NCI-H510A (cell line): ENCODE measurements around the gene FDPS.
"Not testable (repeated sequence)": the region's sequence is repeated elsewhere in the genome, so short reads cannot be mapped to it uniquely, and the experiment has no call there.

Experiments used
- DNase-seq: peaks from one replicate; lab custom pipeline; 2025; lab: John Stamatoyannopoulos, UW

Gene FDPS

DNA sequence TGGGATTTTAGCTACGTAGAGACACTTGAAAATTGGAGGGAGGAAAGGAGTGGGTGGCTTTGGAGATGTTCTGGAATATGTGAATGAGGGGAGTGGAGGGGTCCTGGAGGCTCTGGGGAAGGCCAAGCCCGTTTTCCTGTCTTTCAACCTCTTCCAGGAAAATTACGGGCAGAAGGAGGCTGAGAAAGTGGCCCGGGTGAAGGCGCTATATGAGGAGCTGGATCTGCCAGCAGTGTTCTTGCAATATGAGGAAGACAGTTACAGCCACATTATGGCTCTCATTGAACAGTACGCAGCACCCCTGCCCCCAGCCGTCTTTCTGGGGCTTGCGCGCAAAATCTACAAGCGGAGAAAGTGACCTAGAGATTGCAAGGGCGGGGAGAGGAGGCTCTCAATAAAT lies 11.6 kb downstream of the FDPS start:
- no peak for DNase-seq

DNA sequence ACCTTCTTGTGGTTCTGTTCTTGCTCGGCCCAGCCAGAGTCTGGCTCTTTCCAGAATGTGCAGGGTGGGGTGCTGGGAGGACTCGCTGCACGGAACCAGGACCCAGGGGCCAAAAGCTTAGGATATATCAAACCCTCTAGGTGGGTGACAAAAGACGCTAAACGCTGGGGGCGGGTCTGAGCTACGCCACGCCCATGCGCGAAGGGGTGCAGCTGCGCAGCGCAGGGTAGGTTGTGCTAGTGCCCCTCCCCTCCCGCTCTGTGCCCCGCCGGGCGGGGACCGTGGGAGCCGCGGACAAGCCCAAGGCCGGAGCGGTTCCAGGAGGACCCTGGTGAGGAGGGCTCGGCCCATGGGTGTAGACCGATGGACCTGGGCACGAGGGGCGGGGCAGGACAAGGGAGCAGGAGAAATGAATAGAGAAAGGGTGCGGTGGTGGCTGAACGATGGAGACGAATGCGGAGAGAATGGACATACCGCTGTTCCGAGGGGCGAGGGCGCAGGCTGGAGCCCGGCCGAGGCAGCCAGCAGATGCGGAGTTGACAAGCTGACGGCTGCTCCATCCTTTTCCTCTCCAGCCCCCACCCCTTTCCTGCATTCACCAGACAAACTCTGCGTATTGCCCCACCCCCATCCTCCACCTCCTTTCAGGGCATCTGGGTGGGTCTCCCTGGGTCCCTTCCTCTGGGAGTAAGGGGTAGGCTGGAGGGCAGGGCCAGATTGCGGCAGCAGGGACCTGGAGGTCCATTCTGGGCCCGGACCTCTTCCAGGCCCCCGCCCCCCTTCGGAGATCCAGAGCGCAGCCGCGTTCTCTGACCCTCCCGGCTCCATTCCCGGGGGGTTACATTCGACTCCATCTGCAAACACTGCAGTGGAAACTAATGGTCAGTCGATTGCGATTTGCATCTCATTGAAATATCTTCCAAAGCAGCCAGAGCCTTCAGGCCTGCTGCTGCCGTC lies 12.3 kb downstream of the FDPS start, which contains the start of gene RUSC1:
Gene RUSC1 (plus strand): TSS at position 234 of the 957 bp plus-strand sequence. CDS start 880 bp downstream, outside the sequence.
- DNase-seq: no peak

DNA sequence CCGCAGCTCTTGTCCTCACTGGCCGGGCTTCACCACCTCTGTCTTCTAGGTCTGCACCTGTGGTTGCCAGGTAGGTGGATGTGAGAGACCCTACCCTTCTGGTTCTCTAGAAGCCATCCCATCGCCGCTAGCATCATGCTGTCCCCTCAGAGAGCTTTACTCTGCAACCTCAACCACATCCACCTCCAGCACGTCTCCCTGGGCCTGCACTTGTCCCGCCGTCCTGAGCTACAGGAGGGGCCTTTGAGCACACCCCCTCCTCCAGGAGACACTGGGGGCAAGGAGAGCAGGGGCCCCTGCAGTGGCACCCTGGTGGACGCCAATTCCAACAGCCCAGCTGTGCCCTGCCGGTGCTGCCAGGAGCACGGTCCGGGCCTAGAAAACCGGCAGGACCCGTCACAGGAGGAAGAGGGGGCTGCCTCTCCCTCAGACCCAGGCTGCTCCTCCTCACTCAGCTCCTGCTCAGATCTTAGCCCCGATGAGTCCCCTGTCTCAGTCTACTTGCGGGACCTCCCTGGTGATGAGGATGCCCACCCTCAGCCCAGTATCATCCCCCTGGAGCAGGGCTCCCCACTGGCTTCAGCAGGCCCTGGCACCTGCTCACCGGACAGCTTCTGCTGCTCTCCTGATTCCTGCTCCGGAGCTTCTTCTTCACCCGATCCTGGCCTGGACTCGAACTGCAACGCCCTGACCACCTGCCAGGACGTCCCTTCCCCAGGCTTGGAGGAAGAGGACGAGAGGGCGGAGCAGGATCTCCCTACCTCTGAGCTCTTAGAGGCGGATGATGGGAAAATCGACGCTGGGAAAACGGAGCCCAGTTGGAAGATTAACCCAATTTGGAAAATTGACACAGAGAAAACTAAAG lies 13.2 kb downstream of the FDPS start:
- DNase-seq: no peak

DNA sequence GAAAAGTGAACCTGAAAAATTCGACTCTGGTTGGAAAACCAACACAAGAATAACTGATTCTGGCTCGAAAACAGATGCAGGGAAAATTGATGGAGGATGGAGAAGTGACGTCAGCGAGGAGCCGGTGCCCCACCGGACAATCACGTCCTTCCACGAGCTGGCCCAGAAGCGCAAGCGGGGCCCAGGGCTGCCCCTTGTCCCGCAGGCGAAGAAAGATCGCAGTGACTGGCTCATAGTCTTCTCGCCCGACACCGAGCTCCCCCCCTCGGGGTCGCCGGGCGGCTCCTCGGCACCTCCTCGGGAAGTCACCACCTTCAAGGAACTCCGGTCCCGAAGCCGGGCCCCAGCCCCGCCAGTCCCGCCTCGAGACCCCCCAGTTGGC lies 13.9 kb downstream of the FDPS start:
- DNase-seq: no peak

DNA sequence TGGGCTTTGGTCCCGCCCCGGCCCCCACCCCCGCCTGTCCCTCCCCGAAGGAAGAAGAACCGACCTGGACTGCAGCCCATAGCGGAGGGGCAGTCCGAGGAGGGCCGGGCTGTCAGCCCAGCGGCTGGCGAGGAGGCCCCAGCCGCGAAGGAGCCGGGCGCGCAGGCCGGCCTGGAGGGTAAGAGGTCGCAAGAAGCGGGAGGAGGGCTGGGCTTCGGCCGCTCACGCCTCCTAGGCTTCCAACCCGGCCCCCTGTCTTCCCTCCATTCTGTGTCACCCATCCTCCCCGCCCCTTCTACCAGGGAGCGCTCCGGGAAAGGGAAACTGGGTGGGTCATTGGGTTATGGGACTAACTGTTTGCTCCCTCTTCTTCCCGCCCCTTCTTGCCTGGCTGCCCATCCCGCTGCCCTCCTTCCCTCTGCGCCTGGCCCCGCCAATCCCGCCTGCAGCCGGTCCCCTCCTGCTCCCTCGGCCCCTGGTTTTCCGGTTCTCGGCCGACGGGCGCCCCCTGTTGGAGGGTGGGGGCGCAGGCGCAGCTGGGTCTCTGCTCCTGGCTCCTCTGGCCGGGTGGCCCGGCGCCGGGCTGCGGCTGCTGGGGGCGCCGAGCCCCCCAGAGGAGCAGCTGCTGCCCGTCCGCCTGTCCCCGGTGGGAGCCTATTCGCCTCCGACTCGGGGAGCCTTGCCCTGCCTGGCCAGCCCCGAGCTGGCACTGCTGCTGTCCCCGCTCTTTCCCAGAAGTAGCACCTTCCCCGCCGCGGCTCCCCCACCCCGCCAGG lies 14.5 kb downstream of the FDPS start:
- peak; percentile 93 for DNase-seq

DNA sequence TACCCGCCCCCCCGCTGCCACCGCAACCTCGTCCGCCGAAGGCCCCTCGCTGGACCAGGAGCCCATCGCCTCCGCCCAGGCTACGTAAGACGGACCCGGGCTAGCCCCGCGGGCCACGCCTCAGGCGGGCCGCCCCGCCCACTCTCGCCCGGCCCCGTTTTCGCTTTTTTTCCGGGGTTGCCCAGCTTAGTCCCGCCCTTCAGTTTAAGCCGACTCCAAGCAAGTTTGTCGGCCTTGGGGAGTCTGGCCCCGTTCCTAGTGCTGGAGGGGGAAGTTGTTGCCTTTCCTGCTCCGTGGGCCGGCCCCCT lies 15.0 kb downstream of the FDPS start:
- peak; percentile 69 for DNase-seq

DNA sequence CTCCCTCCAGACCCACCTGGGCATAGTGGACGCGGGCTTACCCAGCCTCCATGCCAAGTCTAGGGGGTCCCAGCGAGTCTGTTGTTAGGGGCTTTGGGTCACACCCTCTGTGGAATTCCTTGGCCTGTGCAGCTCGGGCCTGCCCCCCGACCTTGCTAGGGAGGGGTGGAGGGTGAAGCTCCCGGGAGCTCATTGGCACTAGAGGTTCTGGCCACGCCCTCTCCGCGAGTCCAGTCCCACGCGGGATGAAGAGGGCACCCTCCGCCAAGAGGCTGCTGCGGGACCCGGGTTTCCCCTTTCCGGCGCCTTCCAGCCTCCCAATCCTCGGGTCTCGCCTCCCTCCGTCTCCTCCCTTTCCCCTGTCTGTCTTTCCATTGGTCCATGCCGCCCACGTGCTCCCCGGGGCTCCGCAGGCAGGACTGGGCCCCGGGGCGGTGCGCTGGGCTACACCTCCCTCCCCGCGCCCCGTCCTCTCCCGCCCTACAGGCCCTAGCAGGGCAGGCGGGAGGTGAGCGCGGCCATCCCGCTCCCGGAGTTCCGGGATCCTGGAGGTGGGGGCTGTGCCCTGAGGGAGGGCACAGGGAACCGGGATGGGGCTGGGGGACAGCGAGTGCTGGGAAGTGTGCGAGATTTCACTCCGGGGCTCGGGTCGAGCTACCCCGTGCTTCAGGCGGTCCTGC lies 15.5 kb downstream of the FDPS start:
- peak; percentile 92 for DNase-seq

DNA sequence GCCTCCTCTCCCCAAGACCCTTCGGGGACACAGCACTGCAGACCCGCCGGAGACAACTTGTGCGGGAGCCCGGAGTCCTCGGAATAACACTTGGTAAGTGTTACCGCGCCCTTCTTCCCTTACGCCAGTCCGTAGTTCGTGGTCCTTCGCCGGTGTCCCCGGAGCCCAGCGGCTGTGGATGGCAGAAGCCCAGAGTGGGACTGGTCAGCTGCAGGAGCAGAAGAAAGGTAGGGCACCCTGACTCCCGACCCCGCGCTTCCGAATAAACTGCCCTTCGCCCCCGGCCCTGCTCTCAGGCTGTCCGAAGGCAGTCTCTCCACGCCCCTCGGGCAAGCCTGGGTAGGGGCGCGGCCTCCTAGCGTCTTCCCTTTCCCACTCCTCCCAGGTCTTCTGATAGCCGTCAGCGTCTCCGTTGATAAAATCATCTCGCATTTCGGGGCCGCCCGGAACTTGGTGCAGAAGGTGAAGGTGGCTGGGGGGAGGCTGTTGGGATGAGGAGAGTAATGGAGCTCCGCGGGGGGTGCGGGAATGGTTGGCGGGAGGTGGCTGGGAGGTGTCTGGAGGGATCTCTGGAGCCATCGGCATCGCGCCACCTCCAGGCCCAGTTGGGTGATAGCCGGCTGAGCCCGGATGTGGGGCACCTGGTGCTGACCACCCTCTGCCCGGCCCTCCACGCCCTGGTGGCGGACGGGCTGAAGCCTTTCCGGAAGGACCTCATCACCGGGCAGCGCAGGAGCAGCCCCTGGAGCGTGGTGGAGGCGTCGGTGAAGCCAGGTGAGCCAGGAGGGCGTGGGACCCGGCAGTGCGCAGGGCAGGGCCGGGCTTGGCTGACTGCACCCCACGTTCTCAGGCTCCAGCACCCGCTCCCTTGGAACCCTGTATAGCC lies 16.3 kb downstream of the FDPS start:
- DNase-seq: peak; percentile 76

DNA sequence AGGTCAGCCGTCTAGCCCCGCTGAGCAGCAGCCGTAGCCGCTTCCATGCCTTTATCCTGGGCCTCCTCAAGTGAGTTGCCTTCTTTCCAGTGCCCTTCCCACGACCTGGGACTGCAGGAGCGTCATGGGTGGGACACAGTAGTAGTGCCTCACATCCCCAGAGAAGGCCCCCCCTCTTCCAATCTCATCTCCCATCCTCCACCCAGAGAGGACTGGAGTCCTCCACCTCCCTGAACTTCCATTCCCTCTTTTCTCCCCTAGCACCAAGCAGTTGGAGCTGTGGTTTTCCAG lies 16.9 kb downstream of the FDPS start:
- DNase-seq: no peak

DNA sequence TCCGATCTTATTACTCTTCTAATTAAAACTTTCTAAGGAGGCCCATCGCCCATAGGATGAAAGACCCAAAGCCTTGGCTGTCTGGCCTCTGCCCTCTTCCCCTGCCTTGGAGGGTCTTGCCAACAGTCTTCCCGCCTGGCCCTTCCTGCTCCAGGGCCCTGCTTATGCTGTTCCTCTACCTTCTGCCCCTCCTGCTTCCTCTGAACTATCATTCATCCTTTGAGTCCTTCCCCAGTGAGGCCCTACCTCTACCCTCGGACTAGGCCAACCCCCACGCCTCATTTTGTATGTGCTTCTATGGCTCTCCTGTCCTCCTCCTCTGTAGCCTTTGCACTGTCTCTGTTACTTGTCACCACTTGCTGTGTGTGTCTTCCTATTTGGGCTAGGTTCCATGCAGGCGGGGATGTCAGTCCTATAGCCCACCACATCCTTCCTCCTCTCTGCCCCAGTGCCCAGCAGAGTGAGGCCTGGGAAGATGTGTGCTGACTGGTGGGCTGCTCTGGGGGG lies 17.4 kb downstream of the FDPS start:
- DNase-seq: no peak

DNA sequence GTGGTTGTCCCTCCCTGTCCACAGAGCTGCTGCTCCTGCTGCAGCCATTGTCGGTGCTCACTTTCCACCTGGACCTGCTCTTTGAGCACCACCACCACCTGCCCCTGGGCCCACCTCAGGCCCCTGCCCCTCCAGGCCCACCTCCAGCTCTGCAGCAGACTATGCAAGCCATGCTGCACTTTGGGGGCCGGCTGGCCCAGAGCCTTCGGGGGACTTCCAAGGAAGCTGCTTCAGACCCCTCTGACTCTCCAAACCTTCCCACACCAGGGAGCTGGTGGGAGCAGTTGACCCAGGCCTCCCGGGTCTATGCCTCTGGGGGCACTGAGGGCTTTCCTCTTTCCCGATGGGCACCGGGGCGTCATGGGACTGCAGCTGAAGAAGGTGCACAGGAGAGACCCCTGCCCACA lies 18.0 kb downstream of the FDPS start:
- no peak for DNase-seq

DNA sequence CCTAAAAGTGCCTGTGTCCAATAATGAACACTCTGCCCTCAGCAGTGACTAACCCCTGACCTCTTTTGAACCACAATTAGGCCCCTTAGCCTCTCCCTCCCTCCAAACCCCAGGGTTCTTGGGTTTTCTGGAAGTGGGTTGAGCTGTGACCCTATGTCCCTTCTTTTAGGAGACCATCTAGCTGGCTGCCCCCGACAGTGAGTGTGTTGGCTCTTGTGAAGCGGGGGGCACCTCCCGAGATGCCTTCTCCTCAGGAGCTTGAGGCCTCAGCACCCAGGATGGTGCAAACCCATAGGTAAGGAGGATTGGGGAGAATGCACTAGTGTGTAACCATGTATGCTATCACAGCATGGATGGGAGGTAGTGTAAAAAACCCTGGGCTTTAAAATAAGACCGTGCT lies 19.3 kb downstream of the FDPS start:
- no peak for DNase-seq

DNA sequence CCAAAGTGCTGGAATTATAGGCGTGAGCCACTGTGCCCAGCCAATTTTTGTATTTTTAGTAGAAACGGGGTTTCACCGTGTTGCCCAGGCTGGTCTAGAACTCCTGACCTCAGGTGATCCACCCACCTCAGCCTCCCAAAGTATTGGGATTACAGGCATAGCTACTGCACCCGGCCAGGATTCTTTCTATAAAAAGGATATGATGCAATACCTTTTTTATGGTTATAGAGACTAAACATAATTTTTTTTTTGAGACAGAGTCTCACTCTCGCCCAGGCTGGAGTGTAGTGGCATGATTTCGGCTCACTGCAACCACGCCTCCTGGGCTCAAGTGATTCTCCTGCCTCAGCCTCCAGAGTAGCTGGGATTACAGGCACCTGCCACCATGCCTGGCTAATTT lies 20.2 kb downstream of the FDPS start:
- DNase-seq: not testable (repeated sequence)

DNA sequence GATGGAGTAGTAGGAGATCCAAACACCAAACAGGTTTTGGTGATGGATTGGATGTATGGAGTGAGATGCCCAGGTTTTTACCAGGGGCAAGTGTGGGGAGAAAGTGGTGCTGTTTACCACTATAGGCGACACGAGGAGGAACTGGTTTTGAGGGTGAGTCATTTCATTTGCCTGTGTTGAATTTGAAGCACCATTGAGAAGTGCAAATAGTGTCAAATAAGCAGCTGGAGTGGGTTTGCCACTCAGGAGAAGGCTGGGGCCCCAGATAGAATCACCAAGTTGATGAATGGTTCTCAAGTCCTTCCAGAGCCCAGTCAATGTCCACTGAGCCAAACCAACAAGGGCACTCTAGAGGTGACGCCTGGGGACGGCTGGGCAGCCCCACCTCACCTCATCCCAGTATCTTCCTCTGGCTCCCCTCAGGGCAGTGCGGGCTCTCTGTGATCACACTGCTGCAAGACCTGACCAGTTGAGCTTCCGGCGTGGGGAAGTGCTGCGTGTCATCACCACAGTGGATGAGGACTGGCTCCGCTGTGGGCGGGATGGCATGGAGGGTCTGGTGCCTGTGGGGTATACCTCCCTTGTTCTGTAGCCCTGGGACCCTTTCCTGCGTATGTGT lies 21.4 kb downstream of the FDPS start:
- DNase-seq: peak; percentile 66

DNA sequence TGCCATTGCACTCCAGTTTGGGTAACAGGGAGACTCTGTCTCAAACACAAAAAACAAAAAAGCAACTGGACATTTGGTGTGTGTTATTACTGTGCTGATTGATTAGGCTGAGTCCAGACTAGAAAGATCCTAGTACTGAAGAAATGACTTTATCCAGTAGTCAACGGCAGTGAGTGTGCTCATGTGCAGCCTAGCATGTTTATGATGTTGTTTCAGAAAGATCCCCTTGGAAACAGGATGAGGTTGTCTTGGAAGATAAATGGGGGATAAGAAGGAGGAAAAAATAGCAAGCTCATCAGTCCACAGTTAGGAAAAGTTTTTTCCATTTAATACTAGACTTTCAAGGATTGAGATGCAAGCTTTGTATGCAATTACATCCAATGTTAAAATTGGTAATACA lies 26.3 kb downstream of the FDPS start:
- no peak for DNase-seq

DNA sequence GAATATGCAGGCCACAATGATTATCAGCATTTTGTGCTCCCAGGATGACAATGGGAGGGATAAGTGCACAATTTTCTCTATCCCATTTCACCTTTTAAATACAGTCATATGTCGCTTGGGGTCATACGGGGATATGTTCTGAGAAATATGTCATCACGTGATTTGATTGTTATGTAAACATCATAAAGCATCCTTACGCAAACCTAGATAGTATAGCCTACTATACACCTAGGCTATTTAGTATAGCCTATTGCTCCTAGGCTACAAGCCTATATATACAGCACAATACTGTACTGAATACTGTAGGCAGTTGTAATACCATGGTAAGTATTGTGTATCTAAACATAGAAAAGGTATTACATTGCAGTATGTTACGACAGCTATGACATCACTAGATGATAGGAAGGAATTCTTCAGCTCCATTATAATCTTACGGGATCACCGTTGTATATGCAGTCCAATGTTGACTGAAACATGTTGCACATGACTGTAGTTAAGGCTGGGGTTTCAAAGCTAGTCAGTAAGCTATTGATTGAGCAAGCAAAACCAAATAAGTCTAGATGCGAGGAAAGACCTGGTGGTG lies 30.9 kb downstream of the FDPS start:
- no peak for DNase-seq

DNA sequence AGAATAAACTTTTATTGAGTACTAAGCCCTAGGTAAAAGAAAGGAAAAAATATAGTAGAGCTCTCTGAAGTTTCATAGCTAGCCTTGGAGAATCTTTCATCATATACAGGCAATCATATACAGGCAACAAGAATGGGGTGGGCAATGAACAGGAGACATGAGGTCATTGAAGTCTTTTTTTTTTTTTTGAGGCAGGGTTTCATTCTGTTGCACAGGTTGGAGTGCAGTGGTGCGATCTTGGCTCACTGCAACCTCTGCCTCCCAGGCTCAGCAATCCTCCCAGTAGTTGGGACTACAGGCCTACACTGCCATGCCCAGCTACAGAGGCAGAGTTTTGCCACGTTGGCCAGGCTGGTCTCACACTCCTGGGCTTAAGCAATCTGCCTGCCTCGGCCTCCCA lies 34.2 kb downstream of the FDPS start:
- DNase-seq: no peak

DNA sequence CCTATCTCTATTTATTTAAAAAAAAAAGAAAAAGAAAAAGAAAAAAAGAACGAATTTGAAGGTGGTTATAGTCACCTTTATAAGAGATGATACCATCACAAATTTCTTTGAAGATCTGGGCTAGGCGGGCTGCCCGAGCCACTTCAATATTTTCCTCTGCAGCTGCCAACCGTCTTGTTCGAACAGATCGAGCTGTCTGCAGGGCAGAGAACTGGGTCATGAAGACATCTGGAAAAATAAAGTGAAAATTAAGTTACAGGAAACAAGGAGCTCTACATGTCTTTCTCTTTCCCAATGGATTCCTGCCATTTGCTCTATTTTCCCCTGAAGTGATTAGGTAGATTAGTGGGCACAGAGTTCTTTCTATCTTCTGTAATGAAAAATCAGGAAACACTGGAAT lies 44.0 kb downstream of the FDPS start:
- no peak for DNase-seq

DNA sequence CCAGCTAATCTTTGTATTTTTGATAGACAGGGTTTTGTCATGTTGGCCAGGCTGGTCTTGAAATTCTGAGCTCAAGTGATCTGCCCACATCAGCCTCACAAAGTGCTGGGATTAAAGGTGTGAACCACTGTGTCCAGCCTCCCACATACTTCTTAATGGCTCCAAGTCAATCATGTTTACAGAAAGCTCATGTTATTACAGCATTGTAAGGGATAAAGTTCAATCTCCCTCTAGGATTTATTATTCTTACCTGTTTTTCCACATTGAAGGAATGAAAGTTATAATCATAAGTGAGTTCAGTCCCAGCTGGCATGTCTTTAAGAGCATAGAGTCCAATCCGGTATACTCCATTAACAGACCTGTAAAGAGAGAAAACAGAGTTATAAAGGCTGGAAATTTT lies 51.4 kb downstream of the FDPS start:
- no peak for DNase-seq
